Osteoblast (primary cell): ENCODE results near the gene TLE4. TPM values are rescaled to one million over a fixed set of nuclear protein-coding genes. Genes with fewer than 3 reads are reported as not detected.

Experiments
- DNase-seq: peaks from one replicate; pipeline ENCODE4 v3.0.0; 2011; ENCODE audit warnings: low spot score, mixed read lengths; ENCODE audit not compliant: insufficient read length; ENCODE audit errors: missing footprints
- H2AFZ ChIP-seq: 2 replicates; pipeline ENCODE4 v1.6.0; 2011; ENCODE audit warnings: mild to moderate bottlenecking, low read length
- H3K27ac ChIP-seq: 2 replicates; pipeline ENCODE4 v1.5.1; 2011; ENCODE audit warnings: mild to moderate bottlenecking, low read depth, low read length, moderate library complexity
- H3K27me3 ChIP-seq: 2 replicates; pipeline ENCODE4 v1.6.0; 2012; ENCODE audit warnings: mild to moderate bottlenecking, control low read depth, inconsistent platforms, low read length, moderate library complexity; ENCODE audit not compliant: insufficient read depth
- H3K36me3 ChIP-seq: 2 replicates; pipeline ENCODE4 v1.5.1; 2011; ENCODE audit warnings: mild to moderate bottlenecking, low read length, control low read depth, moderate library complexity; ENCODE audit not compliant: insufficient read depth
- H3K4me1 ChIP-seq: 2 replicates; pipeline ENCODE4 v1.5.1; 2011; ENCODE audit warnings: mild to moderate bottlenecking, low read length, control low read depth, moderate library complexity; ENCODE audit not compliant: insufficient read depth
- H3K4me2 ChIP-seq: 2 replicates; pipeline ENCODE4 v1.6.0; 2011; ENCODE audit warnings: mild to moderate bottlenecking, low read length; ENCODE audit not compliant: insufficient read depth
- H3K4me3 ChIP-seq: fragments of 200-600 bp; sonication (generic); 3 replicates; pipeline ENCODE4 v1.5.1; 2012; ENCODE audit warnings: mild to moderate bottlenecking, low read length, inconsistent platforms; ENCODE audit not compliant: insufficient read depth
- H3K79me2 ChIP-seq: 2 replicates; pipeline ENCODE4 v1.6.0; 2012; ENCODE audit warnings: mild to moderate bottlenecking, low read length, control low read depth, inconsistent platforms; ENCODE audit not compliant: insufficient read depth
- H3K9me3 ChIP-seq: 2 replicates; pipeline ENCODE4 v1.5.1; 2011; ENCODE audit warnings: low read depth, low read length, control low read depth
- H4K20me1 ChIP-seq: 2 replicates; pipeline ENCODE4 v1.6.0; 2012; ENCODE audit warnings: mild to moderate bottlenecking, low read length, control low read depth; ENCODE audit not compliant: insufficient read depth
- total RNA-seq: library from RNA; depleted of rRNA; stranded (reverse); fragments of >200 nt; gene quantifications from 2 replicates; pipeline ENCODE4 v1.2.3, GENCODE V29; 2012
- TF ChIP-seq, protein P1 (sequence below): IDR thresholded peaks from 2 replicates; pipeline ENCODE4 v1.5.1; 2011; ENCODE audit warnings: mild to moderate bottlenecking, low read depth, low read length, moderate library complexity; ENCODE audit errors: extremely low read depth

The TLE4 gene
- total RNA-seq, 1 donor: 62.2 TPM

DNA sequence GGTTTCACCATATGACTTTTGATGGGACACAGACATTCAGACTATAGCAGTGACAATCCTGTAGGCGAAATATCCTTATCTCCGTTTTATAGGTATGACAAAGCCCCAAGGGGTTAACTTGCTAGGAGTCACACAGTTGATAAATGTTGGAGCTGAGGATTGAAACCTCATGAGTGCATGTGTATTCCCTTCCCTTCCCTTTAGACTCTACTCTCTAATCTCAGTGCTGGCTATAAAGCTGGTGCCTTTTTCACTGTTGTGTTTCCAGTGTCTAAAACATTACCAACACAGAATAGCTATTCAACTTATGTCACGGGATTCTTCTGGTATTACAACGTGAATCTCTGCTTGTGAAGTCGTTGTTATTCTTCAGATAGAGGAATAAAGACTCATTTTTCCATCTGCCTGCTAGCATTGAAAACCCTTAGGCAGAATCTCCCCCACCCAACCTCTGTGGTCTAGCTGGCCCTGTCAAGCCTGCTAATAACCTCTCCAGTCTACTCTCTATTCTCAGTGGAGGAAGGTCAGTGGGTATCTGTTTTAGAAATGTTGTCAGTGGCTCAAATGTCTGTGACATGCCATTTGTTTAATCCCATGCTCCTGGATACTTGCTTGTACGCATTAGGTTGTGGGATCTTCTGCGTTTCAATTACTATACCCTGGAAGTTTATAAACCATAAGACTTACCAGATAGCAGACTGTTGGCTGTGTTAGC is 121.2 kb downstream of the TLE4 start:
- no peak for DNase-seq
- Histone ChIP-seq H2AFZ (no peak overlapping the region), H3K36me3 (no peaks in the 10 kb centered on the region), H3K79me2 (peaks cover 6% of the 10 kb centered on the region), H3K4me1 (peaks cover 21% of the 10 kb centered on the region), H3K4me3 (no peak overlapping the region), H3K27ac (peak overlapping the region; percentile 36), H3K27me3 (no peaks in the 10 kb centered on the region), H3K4me2 (no peak overlapping the region), H3K9me3 (no peaks in the 10 kb centered on the region), H4K20me1 (peaks cover 2% of the 10 kb centered on the region)
- TF ChIP-seq, protein P1, sequence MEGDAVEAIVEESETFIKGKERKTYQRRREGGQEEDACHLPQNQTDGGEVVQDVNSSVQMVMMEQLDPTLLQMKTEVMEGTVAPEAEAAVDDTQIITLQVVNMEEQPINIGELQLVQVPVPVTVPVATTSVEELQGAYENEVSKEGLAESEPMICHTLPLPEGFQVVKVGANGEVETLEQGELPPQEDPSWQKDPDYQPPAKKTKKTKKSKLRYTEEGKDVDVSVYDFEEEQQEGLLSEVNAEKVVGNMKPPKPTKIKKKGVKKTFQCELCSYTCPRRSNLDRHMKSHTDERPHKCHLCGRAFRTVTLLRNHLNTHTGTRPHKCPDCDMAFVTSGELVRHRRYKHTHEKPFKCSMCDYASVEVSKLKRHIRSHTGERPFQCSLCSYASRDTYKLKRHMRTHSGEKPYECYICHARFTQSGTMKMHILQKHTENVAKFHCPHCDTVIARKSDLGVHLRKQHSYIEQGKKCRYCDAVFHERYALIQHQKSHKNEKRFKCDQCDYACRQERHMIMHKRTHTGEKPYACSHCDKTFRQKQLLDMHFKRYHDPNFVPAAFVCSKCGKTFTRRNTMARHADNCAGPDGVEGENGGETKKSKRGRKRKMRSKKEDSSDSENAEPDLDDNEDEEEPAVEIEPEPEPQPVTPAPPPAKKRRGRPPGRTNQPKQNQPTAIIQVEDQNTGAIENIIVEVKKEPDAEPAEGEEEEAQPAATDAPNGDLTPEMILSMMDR: no peak

DNA sequence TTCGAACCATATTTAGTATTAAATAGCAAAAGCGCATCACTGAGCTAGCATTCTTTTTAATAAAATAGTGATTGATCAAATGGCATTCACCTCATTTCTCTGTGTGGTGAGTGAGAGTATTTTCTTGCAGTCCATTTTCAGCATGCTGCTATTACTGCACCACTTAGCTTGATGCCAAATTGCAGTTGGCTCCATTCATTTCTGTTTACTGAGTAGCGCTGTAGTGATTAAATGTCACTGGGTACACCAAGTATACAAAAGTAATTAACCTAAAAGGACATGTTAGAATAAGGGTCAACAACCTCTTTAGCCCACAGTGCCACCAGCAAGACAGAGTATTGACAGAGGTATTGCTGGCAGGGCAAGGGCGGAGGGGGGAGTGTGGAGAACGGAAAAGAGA is 122.0 kb downstream of the TLE4 start:
- Histone ChIP-seq H4K20me1 (peaks cover 2% of the 10 kb centered on the region), H3K9me3 (no peaks in the 10 kb centered on the region), H2AFZ (no peak overlapping the region), H3K27me3 (no peaks in the 10 kb centered on the region), H3K36me3 (no peaks in the 10 kb centered on the region), H3K79me2 (peaks cover 6% of the 10 kb centered on the region), H3K4me1 (peaks cover 21% of the 10 kb centered on the region), H3K27ac (no peak overlapping the region), H3K4me3 (no peak overlapping the region), H3K4me2 (no peak overlapping the region)
- TF ChIP-seq, protein P1: no peak
- DNase-seq: no peak

DNA sequence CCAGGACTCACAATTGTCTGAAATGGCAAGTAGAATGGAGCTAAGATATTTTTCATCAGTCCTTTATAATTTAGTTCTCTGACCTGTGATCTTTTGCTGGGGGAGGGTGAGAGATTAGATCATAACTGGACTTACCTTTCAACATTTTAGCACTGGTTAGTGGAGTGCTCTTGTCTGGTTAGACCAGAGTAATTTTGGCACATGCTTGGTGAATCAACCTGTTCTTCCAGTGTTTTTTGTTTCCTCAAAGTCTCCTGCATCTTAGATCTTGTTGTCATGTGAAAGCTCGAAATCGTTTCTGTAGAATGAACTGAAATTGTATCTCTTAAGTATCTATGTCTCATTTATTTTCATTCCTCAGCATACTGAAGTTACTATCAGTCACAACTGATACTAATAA is 122.4 kb downstream of the TLE4 start:
- H3K27me3 ChIP-seq: no peaks in the 10 kb centered on the region
- H3K4me2 ChIP-seq: peak overlapping the region; percentile 39
- no peaks in the 10 kb centered on the region for H3K9me3 ChIP-seq
- H2AFZ ChIP-seq: no peak overlapping the region
- no peak for DNase-seq
- H3K4me3 ChIP-seq: no peak overlapping the region
- H3K4me1 ChIP-seq: peaks cover 21% of the 10 kb centered on the region
- peak overlapping the region; percentile 33 for H3K27ac ChIP-seq
- H3K79me2 ChIP-seq: peaks cover 6% of the 10 kb centered on the region
- H3K36me3 ChIP-seq: no peaks in the 10 kb centered on the region
- TF ChIP-seq, protein P1: no peak
- peaks cover 2% of the 10 kb centered on the region for H4K20me1 ChIP-seq

DNA sequence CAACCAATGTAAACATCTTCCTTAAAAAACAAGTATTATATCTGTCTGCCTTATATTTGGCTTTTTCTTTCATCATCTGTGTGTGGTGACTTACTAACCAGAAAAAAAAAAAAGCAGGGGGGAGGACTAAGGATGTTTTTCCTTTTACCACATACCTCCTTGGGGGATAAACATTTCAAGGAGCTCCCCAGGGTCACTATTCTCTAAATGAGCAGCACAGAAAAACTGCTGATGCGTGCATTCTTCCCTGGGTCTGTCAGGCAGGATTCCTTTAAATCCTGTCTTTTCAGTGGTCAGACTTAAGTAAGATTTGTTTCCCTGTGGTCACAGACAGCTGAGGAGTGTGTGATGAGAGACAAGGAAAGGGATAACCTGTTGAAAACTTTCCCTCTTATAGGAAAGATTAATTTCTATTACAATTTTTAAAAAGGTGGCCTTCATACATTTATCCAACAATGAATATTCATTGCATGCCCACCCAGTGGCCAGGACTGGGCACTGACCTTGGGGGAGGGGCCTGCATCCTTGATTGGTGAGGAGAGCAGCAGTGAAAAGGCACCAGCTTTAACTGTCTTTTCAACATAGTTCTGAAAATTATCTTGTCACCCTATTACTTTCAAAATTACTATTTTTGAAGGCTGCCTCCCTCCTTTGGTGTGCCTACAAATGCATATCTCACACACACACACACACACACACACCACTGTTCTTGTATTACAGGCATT is 123.1 kb downstream of the TLE4 start:
- DNase-seq: peak; percentile 73
- Histone ChIP-seq H3K4me3 (no peak overlapping the region), H3K27ac (peak overlapping the region; percentile 38), H4K20me1 (peaks cover 2% of the 10 kb centered on the region), H3K4me1 (peaks cover 21% of the 10 kb centered on the region), H3K36me3 (no peaks in the 10 kb centered on the region), H3K27me3 (no peaks in the 10 kb centered on the region), H2AFZ (no peak overlapping the region), H3K79me2 (peaks cover 6% of the 10 kb centered on the region), H3K4me2 (peak overlapping the region; percentile 39), H3K9me3 (no peaks in the 10 kb centered on the region)
- TF ChIP-seq, protein P1: no peak
